ENCODE results near the gene MEFV.
"Not testable (repeated sequence)": the region's sequence is repeated elsewhere in the genome, so short reads cannot be mapped to it uniquely, and the experiment has no call there.

Gene MEFV

GRCh38 chr16:3215601-3216262 lies 40.7 kb downstream of the MEFV start:
- DNase-seq (ENCODE audit: low spot score): no peak

GRCh38 chr16:3214904-3215600 lies 41.4 kb downstream of the MEFV start:
- DNase-seq (ENCODE audit: low spot score): peak; percentile 38

- DNase-seq (ENCODE audit: low spot score): no peak
These were observed 43.9 kb downstream of the MEFV start for GRCh38 chr16:3212567-3212966.

DNA sequence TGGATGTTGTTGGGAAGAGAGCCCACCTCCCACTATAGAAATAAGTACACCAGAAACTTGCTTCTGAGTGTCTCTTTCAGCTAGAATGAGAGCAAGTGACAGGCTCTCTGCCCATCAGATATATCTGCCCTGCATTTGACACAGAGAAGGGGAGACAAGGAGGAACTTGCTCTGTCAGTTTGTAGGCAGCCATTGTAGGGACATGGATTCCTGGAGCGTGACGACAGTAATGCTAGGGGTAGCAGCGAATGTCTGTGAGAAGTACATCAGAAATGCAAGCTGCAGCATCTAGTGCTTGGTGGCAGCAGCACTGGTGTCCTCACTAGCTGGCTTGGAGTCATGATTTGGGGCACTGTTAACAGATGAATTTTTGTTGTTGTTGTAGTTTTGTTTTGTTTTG lies 44.4 kb downstream of the MEFV start:
- no peak for DNase-seq (ENCODE audit: low spot score)

- DNase-seq (ENCODE audit: low spot score): no peak
These were observed 49.1 kb downstream of the MEFV start for GRCh38 chr16:3207086-3207953.

GRCh38 chr16:3205939-3206338 lies 50.5 kb downstream of the MEFV start:
- not testable (repeated sequence) for DNase-seq (ENCODE audit: low spot score)

- peak; percentile 70 for DNase-seq (ENCODE audit: low spot score)
These were observed 53.4 kb downstream of the MEFV start for GRCh38 chr16:3202903-3203539.

DNA sequence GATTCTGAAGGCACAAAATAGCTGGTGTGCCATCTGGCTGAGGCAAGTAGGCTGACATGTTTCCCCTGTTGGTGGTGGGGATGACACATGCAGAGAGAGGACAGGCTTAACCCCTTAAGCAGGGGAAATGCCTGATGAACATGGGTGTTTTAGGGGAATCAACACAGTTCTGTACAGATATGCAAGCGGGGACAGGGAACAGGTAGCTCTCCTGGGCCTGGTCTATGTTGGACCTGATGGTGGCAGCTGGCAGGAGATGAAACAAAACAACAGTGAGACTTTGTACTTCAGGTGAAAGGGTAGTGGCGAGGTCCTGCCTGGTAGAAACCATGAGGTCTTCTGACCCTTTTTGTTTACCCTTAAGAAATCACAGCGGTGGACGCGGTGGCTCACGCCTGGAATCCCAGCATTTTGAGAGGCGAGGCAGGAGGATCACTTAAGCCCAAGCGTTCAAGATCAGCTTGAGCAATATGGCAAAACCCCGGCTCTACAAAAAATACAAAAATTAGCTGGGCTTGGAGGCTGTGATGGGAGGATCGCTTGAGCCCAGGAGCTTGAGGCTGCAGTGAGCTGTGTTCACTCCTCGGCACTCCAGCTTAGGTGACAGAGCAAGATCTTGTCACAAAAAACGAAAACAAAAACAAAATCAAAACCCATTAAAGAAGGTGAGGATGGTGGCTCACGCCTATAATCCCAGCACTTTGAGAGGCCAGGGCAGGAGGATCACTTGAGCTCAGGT lies 57.9 kb downstream of the MEFV start:
- no peak for DNase-seq (ENCODE audit: low spot score)

GRCh38 chr16:3197694-3198333 lies 58.6 kb downstream of the MEFV start:
- DNase-seq (ENCODE audit: low spot score): not testable (repeated sequence)

GRCh38 chr16:3195975-3196374 lies 60.5 kb downstream of the MEFV start:
- peak; percentile 51 for DNase-seq (ENCODE audit: low spot score)

GRCh38 chr16:3194792-3195191 lies 61.6 kb downstream of the MEFV start:
- no peak for DNase-seq (ENCODE audit: low spot score)

- peak; percentile 25 for DNase-seq (ENCODE audit: low spot score)
These were observed 62.9 kb downstream of the MEFV start for GRCh38 chr16:3193221-3194212.

- DNase-seq (ENCODE audit: low spot score): no peak
These were observed 63.9 kb downstream of the MEFV start for GRCh38 chr16:3192476-3193019.

Measured in kidney tubule cell (primary cell).